ENCODE measurements around the gene RASEF. TPM values are rescaled to one million over a fixed set of nuclear protein-coding genes. Genes with fewer than 3 reads are reported as not detected.

Gene RASEF
- total RNA-seq, 4 donors from 2014 or later: 0.40 to 9.9 (median 0.81) TPM

GRCh38 chr9:82987370-82988189, 75.4 kb downstream of the RASEF start:
- intact Hi-C loops (cut with DNase I; ENCODE audit: low total_unique reads): no loop called here
- no peaks in the 10 kb centered on the region for H3K36me3 ChIP-seq
- no peak overlapping the region for H3K27ac ChIP-seq
- no peaks in the 10 kb centered on the region for H3K4me1 ChIP-seq
- no peak for TF ChIP-seq POLR2A (IDR thresholded peaks at IDR 0.05)
- no peak for TF ChIP-seq CTCF (IDR thresholded peaks at IDR 0.05)
- no peak for DNase-seq
- no peak overlapping the region for H3K4me3 ChIP-seq
- no peaks in the 10 kb centered on the region for H3K27me3 ChIP-seq
- H3K9me3 ChIP-seq: no peaks in the 10 kb centered on the region

GRCh38 chr9:82981552-82981951, 81.4 kb downstream of the RASEF start:
- intact Hi-C loops (cut with DNase I; ENCODE audit: low total_unique reads): no loop called here
- H3K27me3 ChIP-seq: no peaks in the 10 kb centered on the region
- H3K4me1 ChIP-seq: no peaks in the 10 kb centered on the region
- H3K4me3 ChIP-seq: no peak overlapping the region
- TF ChIP-seq CTCF (IDR thresholded peaks at IDR 0.05): no peak
- TF ChIP-seq POLR2A (IDR thresholded peaks at IDR 0.05): no peak
- H3K27ac ChIP-seq: no peak overlapping the region
- H3K9me3 ChIP-seq: no peaks in the 10 kb centered on the region
- DNase-seq: no peak
- H3K36me3 ChIP-seq: no peaks in the 10 kb centered on the region

GRCh38 chr9:82975176-82975575, 87.8 kb downstream of the RASEF start:
- no peak overlapping the region for H3K4me3 ChIP-seq
- no peaks in the 10 kb centered on the region for H3K27me3 ChIP-seq
- DNase-seq: no peak
- H3K36me3 ChIP-seq: no peaks in the 10 kb centered on the region
- intact Hi-C loops (cut with DNase I; ENCODE audit: low total_unique reads): no loop called here
- no peaks in the 10 kb centered on the region for H3K4me1 ChIP-seq
- H3K27ac ChIP-seq: no peak overlapping the region
- no peak for TF ChIP-seq CTCF (IDR thresholded peaks at IDR 0.05)
- TF ChIP-seq POLR2A (IDR thresholded peaks at IDR 0.05): no peak
- H3K9me3 ChIP-seq: no peaks in the 10 kb centered on the region

GRCh38 chr9:82972446-82972845, 90.5 kb downstream of the RASEF start:
- intact Hi-C loops (cut with DNase I; ENCODE audit: low total_unique reads): no loop called here
- TF ChIP-seq CTCF (IDR thresholded peaks at IDR 0.05) (no peak), POLR2A (IDR thresholded peaks at IDR 0.05) (no peak)
- Histone ChIP-seq H3K27me3 (no peaks in the 10 kb centered on the region), H3K4me3 (no peak overlapping the region), H3K27ac (no peak overlapping the region), H3K4me1 (no peaks in the 10 kb centered on the region), H3K36me3 (no peaks in the 10 kb centered on the region), H3K9me3 (no peaks in the 10 kb centered on the region)
- no peak for DNase-seq

- Histone ChIP-seq H3K9me3 (no peaks in the 10 kb centered on the region), H3K4me3 (no peak overlapping the region), H3K27ac (no peak overlapping the region), H3K36me3 (no peaks in the 10 kb centered on the region), H3K27me3 (no peaks in the 10 kb centered on the region), H3K4me1 (no peaks in the 10 kb centered on the region)
- no peak for DNase-seq
- TF ChIP-seq CTCF (IDR thresholded peaks at IDR 0.05) (no peak), POLR2A (IDR thresholded peaks at IDR 0.05) (no peak)
- intact Hi-C loops (cut with DNase I; ENCODE audit: low total_unique reads): no loop called here
Observed at GRCh38 chr9:82970359-82970758, 92.6 kb downstream of the RASEF start.

Measured in uterus (tissue), 4 donors.